GM21576 (cell line): ENCODE measurements around the gene AKT1S1.

Experiments used
- ATAC-seq: cut with Tn5 transposase; IDR thresholded peaks from one replicate; pipeline ENCODE4 v1.9.1; 2021; ENCODE audit warnings: mild to moderate bottlenecking, moderate library complexity; ENCODE audit not compliant: unreplicated experiment

The AKT1S1 gene

GRCh38 chr19:49855676-49856573, 21.2 kb downstream of the AKT1S1 start:
- ATAC-seq, result no peak

GRCh38 chr19:49855277-49855675, 21.9 kb downstream of the AKT1S1 start:
- ATAC-seq, result no peak

- no peak for ATAC-seq
These were observed 22.5 kb downstream of the AKT1S1 start for GRCh38 chr19:49854378-49855263.

- no peak for ATAC-seq
These were observed 23.2 kb downstream of the AKT1S1 start for GRCh38 chr19:49853852-49854377.

GRCh38 chr19:49852631-49853126, 24.5 kb downstream of the AKT1S1 start:
- ATAC-seq, result no peak

- ATAC-seq, result no peak
These were observed 25.5 kb downstream of the AKT1S1 start for GRCh38 chr19:49851456-49852259.

- peak; percentile 71 for ATAC-seq
These were observed 26.4 kb downstream of the AKT1S1 start, which contains the start of gene PTOV1 for GRCh38 chr19:49850487-49851342. PTOV1 (plus strand) TSS chr19:49851159.

GRCh38 chr19:49850221-49850486, 27.0 kb downstream of the AKT1S1 start:
- ATAC-seq, result no peak

- no peak for ATAC-seq
These were observed 27.5 kb downstream of the AKT1S1 start for GRCh38 chr19:49849433-49850220.

GRCh38 chr19:49848938-49849337, 28.2 kb downstream of the AKT1S1 start:
- ATAC-seq, result no peak

- ATAC-seq, result no peak
These were observed 29.1 kb downstream of the AKT1S1 start for GRCh38 chr19:49847731-49848696.

GRCh38 chr19:49846408-49846807, 30.7 kb downstream of the AKT1S1 start:
- no peak for ATAC-seq

- no peak for ATAC-seq
These were observed 31.7 kb downstream of the AKT1S1 start for GRCh38 chr19:49845414-49845813.

- ATAC-seq, result no peak
These were observed 32.7 kb downstream of the AKT1S1 start for GRCh38 chr19:49844138-49845095.

- no peak for ATAC-seq
These were observed 33.9 kb downstream of the AKT1S1 start for GRCh38 chr19:49843265-49843664.

- no peak for ATAC-seq
These were observed 36.4 kb downstream of the AKT1S1 start for GRCh38 chr19:49840736-49841249.
